WI38 (cell line): ENCODE results near the gene AZIN2.

Source experiments
- H3K4me3 ChIP-seq: 2 replicates; pipeline ENCODE4 v1.5.1; 2011; ENCODE audit warnings: low read depth, mild to moderate bottlenecking, control low read depth, low read length
- TF ChIP-seq, protein P1 (sequence below): IDR thresholded peaks from 2 replicates; pipeline ENCODE4 v1.5.1; 2012; ENCODE audit warnings: low read depth, mild to moderate bottlenecking, control low read depth, low read length

Gene AZIN2

DNA sequence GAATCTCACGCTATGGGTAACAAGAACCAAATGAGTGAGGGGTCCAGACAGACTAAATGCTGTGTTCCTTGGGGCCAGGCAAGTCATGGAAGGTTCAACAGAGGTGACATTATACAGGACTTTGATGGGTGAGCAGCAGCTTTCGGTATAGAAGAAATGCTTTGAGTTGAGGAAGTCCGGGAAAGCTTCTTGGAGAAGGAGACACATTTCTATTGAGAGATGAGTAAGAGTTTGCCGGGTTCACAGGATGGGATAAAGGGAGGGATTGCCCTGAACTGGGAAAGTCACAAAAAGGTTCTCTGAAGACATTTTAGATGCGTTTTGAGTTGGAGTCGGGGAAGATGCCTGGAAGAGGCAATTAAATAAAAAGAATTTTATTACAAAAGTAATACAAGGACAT lies 580 bp upstream of the AZIN2 start:
- H3K4me3 ChIP-seq: peak overlapping the region; percentile 79
- TF ChIP-seq, protein P1, sequence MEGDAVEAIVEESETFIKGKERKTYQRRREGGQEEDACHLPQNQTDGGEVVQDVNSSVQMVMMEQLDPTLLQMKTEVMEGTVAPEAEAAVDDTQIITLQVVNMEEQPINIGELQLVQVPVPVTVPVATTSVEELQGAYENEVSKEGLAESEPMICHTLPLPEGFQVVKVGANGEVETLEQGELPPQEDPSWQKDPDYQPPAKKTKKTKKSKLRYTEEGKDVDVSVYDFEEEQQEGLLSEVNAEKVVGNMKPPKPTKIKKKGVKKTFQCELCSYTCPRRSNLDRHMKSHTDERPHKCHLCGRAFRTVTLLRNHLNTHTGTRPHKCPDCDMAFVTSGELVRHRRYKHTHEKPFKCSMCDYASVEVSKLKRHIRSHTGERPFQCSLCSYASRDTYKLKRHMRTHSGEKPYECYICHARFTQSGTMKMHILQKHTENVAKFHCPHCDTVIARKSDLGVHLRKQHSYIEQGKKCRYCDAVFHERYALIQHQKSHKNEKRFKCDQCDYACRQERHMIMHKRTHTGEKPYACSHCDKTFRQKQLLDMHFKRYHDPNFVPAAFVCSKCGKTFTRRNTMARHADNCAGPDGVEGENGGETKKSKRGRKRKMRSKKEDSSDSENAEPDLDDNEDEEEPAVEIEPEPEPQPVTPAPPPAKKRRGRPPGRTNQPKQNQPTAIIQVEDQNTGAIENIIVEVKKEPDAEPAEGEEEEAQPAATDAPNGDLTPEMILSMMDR: no peak

DNA sequence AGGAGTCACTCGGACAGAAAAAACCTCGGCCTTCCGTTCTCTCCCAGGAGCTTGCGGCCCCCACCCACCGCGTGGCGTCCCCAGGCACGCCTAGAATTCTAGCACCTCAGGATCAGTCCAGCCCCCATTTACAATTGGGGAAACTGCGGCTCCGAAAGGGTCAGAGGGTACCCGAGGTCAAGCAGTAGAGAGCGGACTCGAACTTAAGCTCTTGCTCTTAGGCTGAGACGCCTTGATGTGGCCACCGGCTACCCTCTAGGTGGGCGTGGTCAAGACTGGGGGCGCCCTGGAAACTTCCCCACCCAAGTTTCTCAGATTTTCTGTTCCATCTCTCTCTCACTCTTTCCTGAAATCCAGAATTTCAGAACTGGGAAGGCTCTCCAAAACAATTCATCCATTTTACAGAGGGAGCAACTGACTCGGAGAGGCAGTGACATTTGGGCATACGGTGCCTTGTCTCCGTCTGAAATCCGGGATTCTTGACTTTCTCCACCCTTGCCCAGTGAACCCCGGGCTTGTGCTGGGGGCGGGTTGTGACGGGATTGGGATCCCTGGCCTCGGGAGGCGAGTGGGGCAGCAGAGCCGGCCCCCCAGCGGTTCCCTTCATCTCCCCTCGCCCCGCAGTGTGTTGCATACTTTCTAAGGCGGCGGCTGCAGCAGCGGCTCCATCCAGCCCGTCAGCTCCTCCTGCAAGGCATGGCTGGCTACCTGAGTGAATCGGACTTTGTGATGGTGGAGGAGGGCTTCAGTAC lies 777 bp downstream of the AZIN2 start:
- TF ChIP-seq, protein P1: no peak
- H3K4me3 ChIP-seq: peak overlapping the region; percentile 79

DNA sequence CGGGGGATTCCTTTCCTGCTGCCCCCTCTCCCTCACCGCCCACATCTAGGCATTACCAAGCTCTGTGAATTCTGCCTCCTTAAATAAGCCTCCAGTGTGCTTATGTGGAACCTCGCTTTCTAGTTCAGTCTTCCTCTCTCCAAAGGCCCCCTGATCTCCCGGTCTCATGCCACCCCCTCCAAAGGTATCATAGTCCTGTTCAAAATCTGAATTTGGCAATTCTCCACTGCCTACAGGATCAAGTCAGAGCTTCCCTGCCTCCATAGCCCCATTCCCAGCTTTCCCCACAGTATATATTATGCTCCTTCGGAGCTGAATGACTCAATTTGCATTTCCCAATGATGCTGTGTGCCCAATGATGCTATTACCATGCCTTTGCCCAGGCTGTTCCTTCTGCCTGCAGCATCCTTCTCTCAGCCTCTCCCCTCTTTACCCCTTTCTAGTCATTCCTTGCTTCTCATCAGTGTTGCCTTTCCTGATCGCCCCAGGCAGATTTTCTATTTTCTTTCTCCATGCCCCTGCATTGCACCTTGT lies 1.7 kb downstream of the AZIN2 start:
- peak overlapping the region; percentile 79; the same call in 1 of the 2 replicates for H3K4me3 ChIP-seq
- TF ChIP-seq, protein P1: no peak

DNA sequence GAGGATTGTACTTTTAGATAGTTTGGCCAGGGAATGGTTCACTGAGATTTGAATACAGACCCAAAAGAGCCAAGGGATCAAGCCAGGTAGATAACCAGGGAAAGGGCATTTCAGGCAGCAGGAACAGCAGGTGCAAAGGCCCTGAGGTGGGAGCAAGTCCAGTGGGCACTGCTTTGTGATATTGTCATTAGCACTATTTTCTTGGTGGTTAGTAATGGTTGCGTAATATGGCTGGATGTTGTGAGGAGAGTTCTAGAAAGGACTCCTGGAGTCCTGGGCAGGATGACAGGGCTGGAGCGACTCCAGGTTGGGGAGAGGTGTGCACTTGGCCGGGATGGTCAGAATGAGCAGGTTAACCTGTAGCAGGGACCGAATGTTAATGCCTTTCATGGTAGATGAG lies 4.4 kb downstream of the AZIN2 start:
- TF ChIP-seq, protein P1: no peak
- H3K4me3 ChIP-seq: no peak overlapping the region

DNA sequence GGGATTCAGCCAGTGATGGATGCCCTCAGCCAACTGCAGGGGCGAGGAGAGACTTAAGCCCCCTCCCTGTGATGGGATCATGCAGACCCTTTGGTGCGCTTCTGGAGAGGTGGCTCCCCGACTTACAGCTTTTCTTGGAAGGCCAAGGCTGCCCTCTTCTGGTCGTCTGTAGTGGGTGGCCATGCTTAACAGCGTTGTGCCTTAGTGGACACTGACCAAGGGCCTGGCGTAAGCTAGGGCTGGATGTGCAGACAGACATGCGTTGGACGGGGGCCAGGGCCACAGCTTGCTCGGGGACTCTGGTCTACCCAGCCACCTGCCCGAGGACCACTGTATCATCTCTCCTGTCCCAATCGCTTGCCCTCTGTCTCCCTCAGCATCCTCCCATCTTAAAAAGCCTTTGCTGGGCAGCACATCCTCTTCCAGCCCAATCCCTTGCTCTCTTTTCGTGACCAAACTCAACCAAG lies 5.5 kb downstream of the AZIN2 start:
- no peak overlapping the region for H3K4me3 ChIP-seq
- TF ChIP-seq, protein P1: peak; percentile 76

DNA sequence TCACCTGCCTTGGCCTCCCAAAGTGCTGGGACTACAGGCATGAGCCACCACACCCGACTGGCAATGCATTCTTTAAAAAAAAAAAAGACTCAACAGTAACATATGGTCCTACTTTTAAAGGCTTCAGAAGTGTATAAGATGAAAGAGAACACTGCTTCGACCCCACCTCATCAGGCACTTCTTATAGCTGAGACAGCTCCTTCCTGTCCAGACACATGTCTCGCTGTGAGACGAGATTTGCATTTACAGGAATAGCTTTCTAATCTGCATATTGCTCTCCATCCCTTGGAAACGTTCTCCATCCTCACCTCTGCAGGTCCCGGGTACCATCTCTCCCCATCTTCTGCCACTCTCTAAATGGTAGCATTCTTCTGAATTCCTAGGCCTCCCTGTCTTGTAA lies 6.7 kb downstream of the AZIN2 start:
- TF ChIP-seq, protein P1: no peak
- H3K4me3 ChIP-seq: no peak overlapping the region
